Psoas muscle (tissue), 8 donors: ENCODE results near the gene SSBP3. TPM values are rescaled to one million over a fixed set of nuclear protein-coding genes. Genes with fewer than 3 reads are reported as not detected.
"Not testable (repeated sequence)": the region's sequence is repeated elsewhere in the genome, so short reads cannot be mapped to it uniquely, and the experiment has no call there.

Experiments
- ATAC-seq, 4 donors: fragments of 200-7000 bp; cut with Tn5 transposase; one replicate each; pipeline ENCODE4 v1.9.1; 2020; ENCODE audit warnings: moderate library complexity in 3 of 4, mild to moderate bottlenecking in 2 of 4
- DNase-seq, 2 donors: peaks; one replicate each; pipeline ENCODE4 v3.0.0-alpha.2; 2020
- H3K27ac ChIP-seq: fragments of 200-600 bp; one replicate; pipeline ENCODE4 v1.8.0; 2022
- H3K27me3 ChIP-seq, 3 donors: fragments of 200-600 bp in 1 of 3; one replicate each; pipeline versions ENCODE4 v1.6.1 to v1.8.0; 2013 to 2022; ENCODE audit warnings: low read length in 2 of 3, mild to moderate bottlenecking in 2 of 3, moderate library complexity in 1 of 3; ENCODE audit not compliant: insufficient read depth in 3 of 3
- H3K36me3 ChIP-seq, 2 donors: fragments of 200-600 bp in 1 of 2; one replicate each; pipeline versions ENCODE4 v1.6.1 to v1.8.0; 2013 to 2022; ENCODE audit warnings: low read depth in 1 of 2, mild to moderate bottlenecking in 1 of 2, moderate library complexity in 1 of 2; ENCODE audit not compliant: insufficient read depth in 1 of 2
- H3K4me1 ChIP-seq: fragments of 200-600 bp; one replicate; pipeline ENCODE4 v1.8.0; 2022
- H3K4me3 ChIP-seq: fragments of 200-600 bp; one replicate; pipeline ENCODE4 v1.8.0; 2022; ENCODE audit warnings: mild to moderate bottlenecking
- H3K9me3 ChIP-seq: fragments of 200-600 bp; one replicate; pipeline ENCODE4 v1.8.0; 2022
- WGBS, 3 donors: extraction: QIAGEN DNeasy Blood & Tissue Kit; methylation state at CpG; one replicate each; pipeline versions ENCODE4 v1.1.6 to v1.1.7; 2013; 5-methylcytosine and 5-hydroxymethylcytosine counted together
- intact Hi-C, 2 donors: fragments of 100-400 bp; cut with DNase I; formaldehyde crosslinking; loops; one replicate each; pipeline versions ENCODE4 v1.11.0 to v1.14.2; 2022
- polyA plus RNA-seq, 3 donors: library from polyadenylated mRNA; stranded (reverse); fragments of 200-250 nt; gene quantifications; one replicate each; pipeline ENCODE4 v1.2.3, GENCODE V29; 2013
- total RNA-seq, 4 donors: library from RNA; stranded (reverse); fragmentation: NEBNext Ultra II Directional in 2 of 4; extraction: Animal tissue kit (Norgen Biotek cat#: 25700) in 2 of 4; gene quantifications; one replicate each; pipeline versions ENCODE4 v1.2.1 to v1.2.4, GENCODE V29; 2021 to 2023
- TF ChIP-seq, protein P1 (sequence below): fragments of 200-600 bp; IDR thresholded peaks from one replicate; pipeline ENCODE4 v1.8.0; 2022; ENCODE audit warnings: antibody characterized with exemption
- donor health status: healthy with polysubstance abuse.
- donor health status: DM: no; HTN: no; CAD: no; lungs with moderate emphysema.
- donor health status: Bipolar disorder and iron deficiency.
- donor health status: healthy.
- donor health status: DM: yes; HTN: yes; CAD: no.
- donor health status: DM: no; HTN: no; CAD: no.
- donor health status: DM: no; HTN: no; CAD: no.
- donor health status: DM: yes; HTN: yes; CAD: no.

SSBP3 gene
- total and polyA plus RNA-seq, 7 donors = 7.9 to 24.2 (median 21.6) TPM

GRCh38 chr1:54428837-54429518 lies 22.8 kb upstream of the SSBP3 start:
- TF ChIP-seq, protein P1, sequence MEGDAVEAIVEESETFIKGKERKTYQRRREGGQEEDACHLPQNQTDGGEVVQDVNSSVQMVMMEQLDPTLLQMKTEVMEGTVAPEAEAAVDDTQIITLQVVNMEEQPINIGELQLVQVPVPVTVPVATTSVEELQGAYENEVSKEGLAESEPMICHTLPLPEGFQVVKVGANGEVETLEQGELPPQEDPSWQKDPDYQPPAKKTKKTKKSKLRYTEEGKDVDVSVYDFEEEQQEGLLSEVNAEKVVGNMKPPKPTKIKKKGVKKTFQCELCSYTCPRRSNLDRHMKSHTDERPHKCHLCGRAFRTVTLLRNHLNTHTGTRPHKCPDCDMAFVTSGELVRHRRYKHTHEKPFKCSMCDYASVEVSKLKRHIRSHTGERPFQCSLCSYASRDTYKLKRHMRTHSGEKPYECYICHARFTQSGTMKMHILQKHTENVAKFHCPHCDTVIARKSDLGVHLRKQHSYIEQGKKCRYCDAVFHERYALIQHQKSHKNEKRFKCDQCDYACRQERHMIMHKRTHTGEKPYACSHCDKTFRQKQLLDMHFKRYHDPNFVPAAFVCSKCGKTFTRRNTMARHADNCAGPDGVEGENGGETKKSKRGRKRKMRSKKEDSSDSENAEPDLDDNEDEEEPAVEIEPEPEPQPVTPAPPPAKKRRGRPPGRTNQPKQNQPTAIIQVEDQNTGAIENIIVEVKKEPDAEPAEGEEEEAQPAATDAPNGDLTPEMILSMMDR = no peak
- 70 to 79% (median 74%) methylated on average over 10 of the region's 10 CpGs for WGBS, 3 donors
- ATAC-seq = no peak

DNA sequence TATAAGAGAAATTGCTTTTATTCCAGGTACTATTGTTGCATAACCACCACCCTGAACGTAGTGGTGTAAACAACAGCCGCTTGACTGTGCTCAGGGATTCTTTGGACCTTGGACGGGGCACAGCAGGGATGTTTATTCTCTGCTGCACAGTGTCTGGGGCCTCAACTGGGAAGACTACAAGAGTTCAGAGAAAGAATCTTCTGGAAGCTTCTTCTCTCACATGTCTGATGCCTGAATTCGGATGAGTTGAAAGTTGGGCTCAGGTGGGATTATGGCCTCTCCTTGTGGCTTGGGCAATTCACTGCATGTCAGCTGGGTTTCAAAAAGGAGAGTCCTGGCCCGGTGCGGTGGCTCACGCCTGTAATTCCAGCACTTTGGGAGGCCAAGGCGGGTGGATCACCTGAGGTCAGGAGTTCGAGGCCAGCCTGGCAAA lies 19.0 kb upstream of the SSBP3 start:
- H3K9me3 ChIP-seq = no peaks in the 10 kb centered on the region
- TF ChIP-seq, protein P1 = no peak
- no peak for ATAC-seq
- no peak overlapping the region for H3K27ac ChIP-seq
- intact Hi-C loops = no loop called here
- H3K4me1 ChIP-seq = no peaks in the 10 kb centered on the region
- no peaks in the 10 kb centered on the region for H3K36me3 ChIP-seq
- WGBS, 3 donors = 87 to 91% (median 89%) methylated on average over 9 of the region's 9 CpGs
- no peaks in the 10 kb centered on the region for H3K27me3 ChIP-seq
- no peak for DNase-seq
- H3K4me3 ChIP-seq = no peak overlapping the region

More at GRCh38 chr1:54428837-54429518, 22.8 kb upstream of the SSBP3 start:
- no peak for DNase-seq
- no peaks in the 10 kb centered on the region for H3K9me3 ChIP-seq
- intact Hi-C loops = no loop called here
- H3K4me3 ChIP-seq = no peak overlapping the region
- no peaks in the 10 kb centered on the region for H3K27me3 ChIP-seq
- H3K36me3 ChIP-seq = no peaks in the 10 kb centered on the region
- no peak overlapping the region for H3K27ac ChIP-seq
- no peaks in the 10 kb centered on the region for H3K4me1 ChIP-seq

- ATAC-seq (no peak), DNase-seq (no peak)
- H3K9me3 ChIP-seq = no peaks in the 10 kb centered on the region
- H3K4me1 ChIP-seq = no peaks in the 10 kb centered on the region
- WGBS, 3 donors = 84 to 90% (median 87%) methylated on average over 2 of the region's 2 CpGs
- no peaks in the 10 kb centered on the region for H3K27me3 ChIP-seq
- H3K4me3 ChIP-seq = no peak overlapping the region
- intact Hi-C loops = no loop called here
- H3K36me3 ChIP-seq = no peaks in the 10 kb centered on the region
- no peak overlapping the region for H3K27ac ChIP-seq
- TF ChIP-seq, protein P1 = no peak
Measured at GRCh38 chr1:54424398-54424797, 18.2 kb upstream of the SSBP3 start.

GRCh38 chr1:54421101-54421504 lies 14.9 kb upstream of the SSBP3 start:
- intact Hi-C loops = no loop called here
- ATAC-seq (no peak), DNase-seq (no peak)
- TF ChIP-seq, protein P1 = no peak
- 69 to 79% (median 73%) methylated on average over 4 of the region's 4 CpGs for WGBS, 3 donors
- Histone ChIP-seq H3K4me3 (no peak overlapping the region), H3K27ac (no peak overlapping the region), H3K9me3 (no peaks in the 10 kb centered on the region), H3K36me3 (no peaks in the 10 kb centered on the region), H3K27me3 (no peaks in the 10 kb centered on the region), H3K4me1 (no peaks in the 10 kb centered on the region)

- intact Hi-C loops = not testable (repeated sequence)
Measured at GRCh38 chr1:54418598-54418997, 12.4 kb upstream of the SSBP3 start.

More at GRCh38 chr1:54418598-54418997, 12.4 kb upstream of the SSBP3 start:
- not testable (repeated sequence) for ATAC-seq, DNase-seq, H3K4me3 ChIP-seq, H3K27me3 ChIP-seq, H3K9me3 ChIP-seq, H3K36me3 ChIP-seq, H3K4me1 ChIP-seq, H3K27ac ChIP-seq
- WGBS, 3 donors = 90 to 95% (median 93%) methylated on average over 6 of the region's 6 CpGs
